ENCODE results near the gene GGT7.

The GGT7 gene

DNA sequence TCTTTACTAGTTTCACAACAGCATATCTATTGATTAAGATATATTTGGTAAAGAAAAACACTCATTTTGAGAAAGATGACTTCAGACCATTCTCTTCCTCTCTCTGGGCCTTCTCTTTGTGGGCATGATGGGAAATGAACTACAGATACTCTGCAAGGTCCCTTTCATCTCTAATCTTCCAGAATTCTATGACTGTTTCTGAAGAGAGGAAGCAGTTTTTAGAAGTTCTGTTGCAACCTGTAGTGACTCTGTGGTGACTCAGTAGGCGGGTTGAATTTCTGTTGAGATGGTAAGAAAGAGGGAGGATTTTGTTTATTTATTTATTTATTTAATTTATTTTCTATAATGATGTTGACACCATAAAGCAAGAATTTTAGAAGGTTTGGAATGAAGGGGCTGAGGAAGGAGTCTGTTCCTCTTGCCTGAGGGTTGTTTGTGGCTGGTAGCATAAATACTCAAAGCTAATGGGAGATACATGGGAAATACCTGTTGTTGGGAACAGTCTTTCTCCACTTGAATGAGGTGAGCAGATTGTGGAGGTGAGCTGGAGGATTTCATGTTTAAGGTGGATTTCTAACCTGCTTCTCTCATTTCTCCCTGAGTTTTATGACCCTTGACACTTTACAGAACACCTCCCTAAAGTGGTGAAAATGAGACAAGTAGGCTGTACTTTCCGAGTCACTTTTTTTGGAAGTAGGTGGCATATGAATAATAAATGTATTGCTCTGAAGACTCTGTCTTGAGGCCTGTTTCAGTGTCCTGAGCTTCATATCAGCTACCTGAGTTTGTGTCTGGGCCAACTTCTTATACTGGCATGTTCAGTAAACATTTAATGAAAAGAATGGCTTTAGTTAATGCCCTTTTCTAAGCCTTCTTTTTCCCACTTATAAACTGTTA is 18.8 kb upstream of the GGT7 start:
- H3K4me3 ChIP-seq (ENCODE audit: low read depth, low read length): no peak overlapping the region
- DNase-seq (ENCODE audit: low read depth): peak; percentile 9
- TF ChIP-seq, protein P1, sequence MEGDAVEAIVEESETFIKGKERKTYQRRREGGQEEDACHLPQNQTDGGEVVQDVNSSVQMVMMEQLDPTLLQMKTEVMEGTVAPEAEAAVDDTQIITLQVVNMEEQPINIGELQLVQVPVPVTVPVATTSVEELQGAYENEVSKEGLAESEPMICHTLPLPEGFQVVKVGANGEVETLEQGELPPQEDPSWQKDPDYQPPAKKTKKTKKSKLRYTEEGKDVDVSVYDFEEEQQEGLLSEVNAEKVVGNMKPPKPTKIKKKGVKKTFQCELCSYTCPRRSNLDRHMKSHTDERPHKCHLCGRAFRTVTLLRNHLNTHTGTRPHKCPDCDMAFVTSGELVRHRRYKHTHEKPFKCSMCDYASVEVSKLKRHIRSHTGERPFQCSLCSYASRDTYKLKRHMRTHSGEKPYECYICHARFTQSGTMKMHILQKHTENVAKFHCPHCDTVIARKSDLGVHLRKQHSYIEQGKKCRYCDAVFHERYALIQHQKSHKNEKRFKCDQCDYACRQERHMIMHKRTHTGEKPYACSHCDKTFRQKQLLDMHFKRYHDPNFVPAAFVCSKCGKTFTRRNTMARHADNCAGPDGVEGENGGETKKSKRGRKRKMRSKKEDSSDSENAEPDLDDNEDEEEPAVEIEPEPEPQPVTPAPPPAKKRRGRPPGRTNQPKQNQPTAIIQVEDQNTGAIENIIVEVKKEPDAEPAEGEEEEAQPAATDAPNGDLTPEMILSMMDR (IDR thresholded peaks at IDR 0.05; ENCODE audit: insufficient read depth, low read depth, low read length, missing control alignments): no peak

DNA sequence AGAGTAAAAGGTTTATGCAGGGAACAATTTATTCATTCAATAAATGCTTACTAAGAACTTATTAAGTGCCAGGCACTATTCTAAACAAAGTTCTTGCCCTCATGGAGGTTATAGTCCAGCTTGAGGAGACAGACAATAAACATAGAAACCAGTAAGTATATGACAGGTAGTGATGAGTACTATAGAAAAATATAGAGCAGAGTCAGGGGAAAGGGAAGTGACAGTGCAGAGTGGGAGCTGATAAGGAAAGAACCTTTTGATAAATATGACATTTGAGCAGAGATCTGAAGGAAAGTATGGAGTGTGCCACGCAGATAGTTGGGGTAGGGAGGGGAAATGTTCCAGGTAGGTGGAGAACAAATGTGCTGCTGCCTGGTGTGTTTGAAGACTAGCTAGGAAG is 15.8 kb upstream of the GGT7 start:
- TF ChIP-seq, protein P1 (IDR thresholded peaks at IDR 0.05; ENCODE audit: insufficient read depth, low read depth, low read length, missing control alignments): no peak
- no peak for DNase-seq (ENCODE audit: low read depth)
- H3K4me3 ChIP-seq (ENCODE audit: low read depth, low read length): no peak overlapping the region

DNA sequence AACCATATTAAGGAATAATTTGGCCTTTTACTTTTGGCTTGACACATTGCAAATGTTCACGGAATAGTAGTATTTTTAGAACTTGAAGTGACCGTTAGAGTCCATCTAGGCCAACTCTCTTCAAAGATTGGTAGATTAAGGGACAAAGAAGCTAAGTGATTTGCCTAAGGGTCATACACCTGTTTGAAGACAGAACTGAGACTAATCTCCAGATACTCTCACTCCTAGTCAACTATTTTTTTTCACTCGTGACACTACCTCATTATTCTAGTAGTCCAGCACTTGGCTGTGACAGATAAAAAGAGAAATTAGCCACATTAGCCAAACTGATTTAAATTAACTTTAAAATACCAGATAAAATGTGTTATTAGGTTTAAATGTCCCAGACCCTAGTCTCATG is 14.4 kb upstream of the GGT7 start:
- TF ChIP-seq, protein P1 (IDR thresholded peaks at IDR 0.05; ENCODE audit: insufficient read depth, low read depth, low read length, missing control alignments): no peak

DNA sequence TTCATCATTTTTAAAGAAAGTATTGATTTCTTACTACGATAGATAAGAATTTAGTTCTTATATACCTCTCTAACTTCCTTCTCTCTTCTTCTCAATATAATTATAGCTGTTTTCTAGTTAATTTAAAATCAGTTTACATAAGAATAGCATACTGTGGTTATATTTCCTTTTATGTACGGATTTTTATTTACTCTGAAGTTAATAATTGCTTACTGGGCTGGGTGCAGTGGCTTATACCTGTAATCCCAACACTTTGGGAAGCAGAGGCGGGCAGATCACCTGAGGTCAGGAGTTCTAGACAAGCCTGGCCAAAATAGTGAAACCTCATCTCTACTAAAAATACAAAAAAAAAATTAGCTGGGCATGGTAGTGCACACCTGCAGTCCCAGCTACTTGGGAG is 13.5 kb upstream of the GGT7 start:
- TF ChIP-seq, protein P1 (IDR thresholded peaks at IDR 0.05; ENCODE audit: insufficient read depth, low read depth, low read length, missing control alignments): no peak
- H3K4me3 ChIP-seq (ENCODE audit: low read depth, low read length): no peak overlapping the region
- no peak for DNase-seq (ENCODE audit: low read depth)

More for the DNA sequence above, 14.4 kb upstream of the GGT7 start:
- peak; percentile 44 for DNase-seq (ENCODE audit: low read depth)
- H3K4me3 ChIP-seq (ENCODE audit: low read depth, low read length): no peak overlapping the region

DNA sequence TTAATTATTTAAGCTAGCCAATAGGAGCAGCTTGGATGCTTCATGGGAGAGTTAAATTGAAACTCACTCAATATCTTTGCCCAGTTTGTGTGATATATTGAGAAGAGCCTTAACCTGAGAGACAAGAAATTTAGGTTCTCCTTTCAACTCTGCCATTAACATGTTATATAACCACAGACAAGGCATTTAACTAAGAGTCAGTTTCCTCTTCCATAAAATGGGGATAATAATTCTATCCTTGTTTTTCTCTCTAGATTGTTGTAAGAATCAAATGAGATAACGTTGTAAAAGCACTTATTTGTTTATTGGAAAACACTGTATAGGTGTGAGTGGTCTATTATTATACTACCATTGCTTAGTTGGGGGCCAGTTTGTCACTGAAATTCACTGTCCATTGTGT is 11.6 kb upstream of the GGT7 start:
- TF ChIP-seq, protein P1 (IDR thresholded peaks at IDR 0.05; ENCODE audit: insufficient read depth, low read depth, low read length, missing control alignments): no peak

DNA sequence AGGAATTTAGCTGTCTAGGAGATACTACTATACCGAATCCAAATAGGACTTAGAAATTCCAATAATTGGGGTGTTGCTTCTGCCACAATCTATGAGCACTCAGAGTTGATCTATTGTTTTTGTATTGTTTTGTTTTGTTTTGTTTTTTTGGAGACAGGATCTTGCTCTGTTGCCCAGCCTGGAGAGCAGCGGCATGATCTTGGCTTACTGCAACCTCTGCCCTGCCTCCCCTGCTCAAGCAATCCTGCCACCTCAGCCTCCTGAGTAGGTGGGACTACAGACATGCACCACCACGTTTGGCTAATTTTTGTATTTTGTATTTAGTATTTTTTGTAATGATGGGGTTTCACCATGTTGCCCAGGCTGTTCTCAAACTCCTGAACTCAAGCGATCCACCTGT is 11.2 kb upstream of the GGT7 start:
- TF ChIP-seq, protein P1 (IDR thresholded peaks at IDR 0.05; ENCODE audit: insufficient read depth, low read depth, low read length, missing control alignments): no peak

More for the DNA sequence above, 11.6 kb upstream of the GGT7 start:
- no peak for DNase-seq (ENCODE audit: low read depth)
- no peak overlapping the region for H3K4me3 ChIP-seq (ENCODE audit: low read depth, low read length)

More for the DNA sequence above, 11.2 kb upstream of the GGT7 start:
- H3K4me3 ChIP-seq (ENCODE audit: low read depth, low read length): no peak overlapping the region
- DNase-seq (ENCODE audit: low read depth): no peak

All from GM12865 (cell line).